PC-3 (cell line): ENCODE data around the gene TNFRSF11A. TPM values are rescaled to one million over a fixed set of nuclear protein-coding genes. Genes with fewer than 3 reads are reported as not detected.

Experiments used
- ATAC-seq: fragments of 200-7000 bp; cut with Tn5 transposase; 2 replicates; pipeline ENCODE4 v1.9.1; 2020; ENCODE audit warnings: mild to moderate bottlenecking, moderate library complexity
- BruUV-seq: library from RNA; stranded (reverse); fragments of 400-500 nt; replicated peaks from 2 replicates; lab custom pipeline; 2021; lab: Mats Ljungman, UMichigan
- CTCF ChIA-PET: fragments of 300-600 bp; sonication (Branson Sonifier 250); formaldehyde crosslinking; loops from one replicate; lab custom pipeline; 2022; ENCODE audit warnings: antibody characterized with exemption; lab: Charles Lee
- POLR2A ChIA-PET: fragments of 300-600 bp; sonication (Branson Sonifier 250); formaldehyde crosslinking; loops from one replicate; lab custom pipeline; 2022; ENCODE audit warnings: antibody characterized with exemption; ENCODE audit not compliant: unreplicated experiment; lab: Charles Lee
- DNase-seq: peaks from one replicate; pipeline ENCODE4 v3.0.0-alpha.2; 2015
- H2AFZ ChIP-seq: fragments of 300-600 bp; sonication (generic); 2 replicates; pipeline ENCODE4 v1.6.0; 2016; ENCODE audit warnings: antibody characterized with exemption, low read length
- H3F3A ChIP-seq: fragments of 300-600 bp; sonication (generic); one replicate; pipeline ENCODE4 v1.6.0; 2017; ENCODE audit warnings: antibody characterized with exemption, low read length, control low read depth, mild to moderate bottlenecking; ENCODE audit not compliant: unreplicated experiment
- H3K27ac ChIP-seq: fragments of 300-600 bp; sonication (generic); 2 replicates; pipeline ENCODE4 v1.5.1; 2016; ENCODE audit warnings: mild to moderate bottlenecking, low read length
- H3K27me3 ChIP-seq: fragments of 300-600 bp; sonication (generic); 2 replicates; pipeline ENCODE4 v1.6.1; 2016; ENCODE audit warnings: low read length, mixed read lengths
- H3K36me3 ChIP-seq: fragments of 300-600 bp; sonication (generic); 2 replicates; pipeline ENCODE4 v1.6.1; 2016; ENCODE audit warnings: low read depth, mixed run types, low read length, mixed read lengths
- H3K4me1 ChIP-seq: fragments of 300-600 bp; sonication (generic); 2 replicates; pipeline ENCODE4 v1.5.1; 2016; ENCODE audit warnings: low read length; ENCODE audit not compliant: insufficient read depth
- H3K4me2 ChIP-seq: fragments of 300-600 bp; sonication (generic); 2 replicates; pipeline ENCODE4 v1.6.0; 2016; ENCODE audit warnings: low read length
- H3K4me3 ChIP-seq: fragments of 300-600 bp; sonication (generic); 2 replicates; pipeline ENCODE4 v1.5.1; 2016; ENCODE audit warnings: mild to moderate bottlenecking, low read length, mixed read lengths
- H3K79me2 ChIP-seq: fragments of 300-600 bp; sonication (generic); 2 replicates; pipeline ENCODE4 v1.6.1; 2017; ENCODE audit warnings: low read length, mixed read lengths
- H3K9ac ChIP-seq: fragments of 300-600 bp; sonication (generic); 2 replicates; pipeline ENCODE4 v1.6.0; 2016; ENCODE audit warnings: mild to moderate bottlenecking, low read length
- H3K9me2 ChIP-seq: fragments of 300-600 bp; sonication (generic); replicated peaks from 2 replicates; pipeline ENCODE4 v1.6.1; 2016; ENCODE audit warnings: mixed run types, low read length, mixed read lengths
- H3K9me3 ChIP-seq: fragments of 300-600 bp; sonication (generic); 2 replicates; pipeline ENCODE4 v1.6.1; 2016; ENCODE audit warnings: low read length, mixed read lengths
- H4K20me1 ChIP-seq: fragments of 300-600 bp; sonication (generic); 2 replicates; pipeline ENCODE4 v1.6.1; 2016; ENCODE audit warnings: low read length, mixed read lengths
- EZH2 ChIP-seq: fragments of 300-600 bp; sonication (generic); IDR thresholded peaks from one replicate; pipeline ENCODE4 v1.6.1; 2017; ENCODE audit warnings: antibody characterized with exemption, mild to moderate bottlenecking, low read length; ENCODE audit not compliant: unreplicated experiment
- EZH2phosphoT487 ChIP-seq: fragments of 300-600 bp; sonication (generic); IDR thresholded peaks from 2 replicates; pipeline ENCODE4 v1.6.1; 2018; ENCODE audit warnings: mild to moderate bottlenecking, antibody characterized with exemption, low read length, borderline replicate concordance
- intact Hi-C: fragments of 100-400 bp; cut with micrococcal nuclease; formaldehyde crosslinking; loops from 2 replicates; pipeline ENCODE4 v1.9.0; 2023
- total RNA-seq: library from RNA; depleted of rRNA; stranded (reverse); fragments of >200 nt; gene quantifications from 2 replicates; pipeline ENCODE4 v1.2.3, GENCODE V29; 2014
- TF ChIP-seq, protein P1 (sequence below): fragments of 300-600 bp; sonication (generic); conservative IDR thresholded peaks from 2 replicates; pipeline ENCODE4 v1.5.1; 2017; ENCODE audit warnings: antibody characterized with exemption, low read depth, mild to moderate bottlenecking, low read length

TNFRSF11A gene
- total RNA-seq, 1 experiment from 2014 or later, result 26.5 TPM

DNA sequence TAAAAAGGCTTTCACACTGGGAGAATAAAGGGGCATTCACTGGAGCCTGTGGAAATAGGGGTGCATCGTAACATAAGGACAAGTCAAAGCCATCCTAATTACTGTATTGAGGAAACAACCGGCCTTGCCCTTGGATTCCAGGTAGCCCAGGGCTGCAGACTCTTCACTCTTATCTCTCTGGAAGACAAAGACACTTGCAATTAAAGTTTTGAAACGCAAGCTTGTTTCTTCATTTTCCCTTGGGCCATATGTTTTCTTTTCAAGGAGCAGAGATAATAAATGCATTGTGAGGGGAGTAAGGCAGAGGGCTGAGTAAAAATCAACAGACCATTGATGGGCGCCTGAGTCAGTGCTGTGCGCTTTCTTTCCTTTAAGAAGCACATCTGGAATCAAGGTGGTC is 11.5 kb downstream of the TNFRSF11A start:
- peaks cover 73% of the 10 kb centered on the region for H3K4me1 ChIP-seq
- CTCF ChIA-PET, result no interaction called here
- intact Hi-C loops, result no loop called here

GRCh38 chr18:62337336-62337735 is 12.2 kb downstream of the TNFRSF11A start:
- DNase-seq (no peak), ATAC-seq (no peak)
- H3K9me3 ChIP-seq, result no peaks in the 10 kb centered on the region
- H2AFZ ChIP-seq, result no peak overlapping the region
- no TSS peak for BruUV-seq
- H3K4me1 ChIP-seq, result peaks cover 66% of the 10 kb centered on the region
- H3K9ac ChIP-seq, result no peak overlapping the region
- no peaks in the 10 kb centered on the region for H3K9me2 ChIP-seq
- POLR2A ChIA-PET, result no interaction called here
- H4K20me1 ChIP-seq, result no peaks in the 10 kb centered on the region; the same call in 1 of the 2 replicates
- CTCF ChIA-PET, result no interaction called here
- H3K27ac ChIP-seq, result no peak overlapping the region
- no peaks in the 10 kb centered on the region for H3F3A ChIP-seq
- no peak overlapping the region for H3K4me2 ChIP-seq
- H3K27me3 ChIP-seq, result no peaks in the 10 kb centered on the region
- H3K79me2 ChIP-seq, result peaks cover 78% of the 10 kb centered on the region
- intact Hi-C loops, result no loop called here
- no peak overlapping the region for H3K4me3 ChIP-seq
- H3K36me3 ChIP-seq, result peaks cover 3% of the 10 kb centered on the region; the same call in 1 of the 2 replicates
- TF ChIP-seq EZH2 (no peak), EZH2phosphoT487 (no peak)
- TF ChIP-seq, protein P1, sequence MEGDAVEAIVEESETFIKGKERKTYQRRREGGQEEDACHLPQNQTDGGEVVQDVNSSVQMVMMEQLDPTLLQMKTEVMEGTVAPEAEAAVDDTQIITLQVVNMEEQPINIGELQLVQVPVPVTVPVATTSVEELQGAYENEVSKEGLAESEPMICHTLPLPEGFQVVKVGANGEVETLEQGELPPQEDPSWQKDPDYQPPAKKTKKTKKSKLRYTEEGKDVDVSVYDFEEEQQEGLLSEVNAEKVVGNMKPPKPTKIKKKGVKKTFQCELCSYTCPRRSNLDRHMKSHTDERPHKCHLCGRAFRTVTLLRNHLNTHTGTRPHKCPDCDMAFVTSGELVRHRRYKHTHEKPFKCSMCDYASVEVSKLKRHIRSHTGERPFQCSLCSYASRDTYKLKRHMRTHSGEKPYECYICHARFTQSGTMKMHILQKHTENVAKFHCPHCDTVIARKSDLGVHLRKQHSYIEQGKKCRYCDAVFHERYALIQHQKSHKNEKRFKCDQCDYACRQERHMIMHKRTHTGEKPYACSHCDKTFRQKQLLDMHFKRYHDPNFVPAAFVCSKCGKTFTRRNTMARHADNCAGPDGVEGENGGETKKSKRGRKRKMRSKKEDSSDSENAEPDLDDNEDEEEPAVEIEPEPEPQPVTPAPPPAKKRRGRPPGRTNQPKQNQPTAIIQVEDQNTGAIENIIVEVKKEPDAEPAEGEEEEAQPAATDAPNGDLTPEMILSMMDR, result no peak

More for the DNA sequence above, 11.5 kb downstream of the TNFRSF11A start:
- no peak for DNase-seq
- H3K9ac ChIP-seq, result no peak overlapping the region
- peaks cover 3% of the 10 kb centered on the region; the same call in 1 of the 2 replicates for H3K36me3 ChIP-seq
- no peak overlapping the region for H3K4me3 ChIP-seq
- no peaks in the 10 kb centered on the region for H3F3A ChIP-seq
- no peak overlapping the region for H2AFZ ChIP-seq
- peaks cover 82% of the 10 kb centered on the region for H3K79me2 ChIP-seq
- no peak overlapping the region for H3K4me2 ChIP-seq
- POLR2A ChIA-PET, result no interaction called here
- ATAC-seq, result no peak
- H3K9me2 ChIP-seq, result no peaks in the 10 kb centered on the region
- H3K9me3 ChIP-seq, result no peaks in the 10 kb centered on the region
- H3K27me3 ChIP-seq, result no peaks in the 10 kb centered on the region
- H4K20me1 ChIP-seq, result no peaks in the 10 kb centered on the region; the same call in 1 of the 2 replicates
- TF ChIP-seq, protein P1, result no peak
- TF ChIP-seq EZH2phosphoT487 (no peak), EZH2 (no peak)
- H3K27ac ChIP-seq, result no peak overlapping the region
- BruUV-seq, result no TSS peak

GRCh38 chr18:62338446-62339105 is 13.5 kb downstream of the TNFRSF11A start:
- TF ChIP-seq EZH2 (no peak), EZH2phosphoT487 (no peak)
- TF ChIP-seq, protein P1, result no peak
- H3K27ac ChIP-seq, result peak overlapping the region; percentile 69
- H3K4me2 ChIP-seq, result peak overlapping the region; percentile 63
- no peaks in the 10 kb centered on the region for H3K27me3 ChIP-seq
- no peak overlapping the region for H3K4me3 ChIP-seq
- no peaks in the 10 kb centered on the region for H3K9me2 ChIP-seq
- H2AFZ ChIP-seq, result no peak overlapping the region
- intact Hi-C loops, result no loop called here
- ATAC-seq (no peak), DNase-seq (no peak)
- no peaks in the 10 kb centered on the region; the same call in 1 of the 2 replicates for H4K20me1 ChIP-seq
- no peaks in the 10 kb centered on the region for H3K9me3 ChIP-seq
- H3F3A ChIP-seq, result no peaks in the 10 kb centered on the region
- peaks cover 61% of the 10 kb centered on the region for H3K4me1 ChIP-seq
- peaks cover 68% of the 10 kb centered on the region for H3K79me2 ChIP-seq
- CTCF ChIA-PET, result no interaction called here
- POLR2A ChIA-PET, result no interaction called here
- BruUV-seq, result no TSS peak
- H3K9ac ChIP-seq, result no peak overlapping the region
- peaks cover 3% of the 10 kb centered on the region; the same call in 1 of the 2 replicates for H3K36me3 ChIP-seq
